HG02973 (cell line): ENCODE data around the gene ZNF488.
"Not testable (repeated sequence)": the region's sequence is repeated elsewhere in the genome, so short reads cannot be mapped to it uniquely, and the experiment has no call there.

Source experiments
- ATAC-seq: cut with Tn5 transposase; IDR thresholded peaks from one replicate; pipeline ENCODE4 v1.9.1; 2021; ENCODE audit warnings: moderate library complexity; ENCODE audit not compliant: unreplicated experiment

The ZNF488 gene, protein sequence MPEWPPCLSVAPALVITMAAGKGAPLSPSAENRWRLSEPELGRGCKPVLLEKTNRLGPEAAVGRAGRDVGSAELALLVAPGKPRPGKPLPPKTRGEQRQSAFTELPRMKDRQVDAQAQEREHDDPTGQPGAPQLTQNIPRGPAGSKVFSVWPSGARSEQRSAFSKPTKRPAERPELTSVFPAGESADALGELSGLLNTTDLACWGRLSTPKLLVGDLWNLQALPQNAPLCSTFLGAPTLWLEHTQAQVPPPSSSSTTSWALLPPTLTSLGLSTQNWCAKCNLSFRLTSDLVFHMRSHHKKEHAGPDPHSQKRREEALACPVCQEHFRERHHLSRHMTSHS

DNA sequence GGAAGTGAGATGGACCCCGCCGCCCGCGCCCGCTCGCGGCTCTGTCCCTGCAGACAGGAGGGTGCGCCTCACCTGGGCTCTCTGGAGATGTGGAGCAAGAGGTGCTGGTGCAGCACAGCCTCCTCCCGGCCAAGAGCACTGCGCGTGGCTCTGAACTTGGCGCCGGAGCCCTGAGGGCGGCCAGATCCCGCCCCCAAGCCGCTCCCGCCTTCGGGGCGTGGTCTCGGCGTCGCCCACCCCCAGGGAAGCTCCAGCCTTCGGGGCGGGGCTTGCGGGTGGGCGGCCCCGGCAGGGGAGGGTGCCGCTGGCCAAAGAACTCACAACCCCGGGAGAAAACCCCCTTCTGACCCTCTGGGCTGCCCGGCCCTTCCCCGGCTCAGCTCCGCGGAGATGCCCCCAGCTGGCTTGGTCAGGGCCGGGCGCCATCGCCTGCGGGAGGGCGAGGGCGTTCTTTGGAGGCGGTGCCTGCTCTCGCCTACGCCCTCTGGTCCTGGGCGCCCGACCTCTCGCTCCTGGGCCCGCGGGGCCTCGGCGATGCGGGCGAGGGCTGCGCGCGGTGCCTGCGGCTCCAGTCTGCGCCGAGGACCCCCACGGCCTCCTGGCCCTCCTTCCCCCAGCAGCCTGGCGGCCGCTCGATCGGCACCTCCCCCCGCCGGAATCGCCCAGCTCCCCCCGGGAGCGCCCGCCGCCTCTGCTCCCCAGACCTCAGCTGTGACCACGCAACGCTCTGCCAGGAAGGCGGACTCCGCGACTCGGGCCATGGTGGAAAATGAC, at the start of gene ZNF488:
Gene ZNF488, minus strand, starts transcription at position 146 of the 774 bp plus-strand sequence. CDS start 15,464 bp downstream, outside the sequence.
- peak; percentile 86 for ATAC-seq

DNA sequence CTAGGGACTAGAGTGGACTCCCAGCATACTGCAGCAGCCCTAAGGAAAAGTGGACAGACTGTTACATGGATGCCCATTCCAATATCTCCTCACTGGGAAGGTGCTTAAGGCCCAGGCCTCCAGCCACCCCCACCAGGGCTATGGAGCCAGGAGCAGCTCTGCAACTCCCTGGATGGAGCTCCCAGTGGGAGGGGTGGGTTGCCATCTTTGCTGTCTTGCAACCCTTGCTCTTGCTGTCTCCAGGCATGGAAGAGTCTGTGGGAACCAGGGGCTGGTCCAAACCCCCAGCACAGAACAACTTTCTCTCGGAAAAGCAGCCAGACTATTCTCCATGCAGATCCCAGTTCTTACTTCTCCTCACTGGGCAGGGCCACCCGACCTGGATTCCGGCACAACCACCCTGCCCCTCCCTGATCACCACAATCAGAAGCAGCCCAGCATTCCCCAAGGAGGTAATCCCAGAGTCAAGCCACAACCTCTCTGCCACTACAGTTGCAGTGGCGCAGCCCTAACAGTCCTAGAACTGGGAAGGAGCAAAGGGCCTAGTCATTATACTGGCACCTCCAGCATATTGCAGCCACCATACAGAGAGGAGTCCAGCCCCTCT, 41.8 kb upstream of the ZNF488 start:
- no peak for ATAC-seq

DNA sequence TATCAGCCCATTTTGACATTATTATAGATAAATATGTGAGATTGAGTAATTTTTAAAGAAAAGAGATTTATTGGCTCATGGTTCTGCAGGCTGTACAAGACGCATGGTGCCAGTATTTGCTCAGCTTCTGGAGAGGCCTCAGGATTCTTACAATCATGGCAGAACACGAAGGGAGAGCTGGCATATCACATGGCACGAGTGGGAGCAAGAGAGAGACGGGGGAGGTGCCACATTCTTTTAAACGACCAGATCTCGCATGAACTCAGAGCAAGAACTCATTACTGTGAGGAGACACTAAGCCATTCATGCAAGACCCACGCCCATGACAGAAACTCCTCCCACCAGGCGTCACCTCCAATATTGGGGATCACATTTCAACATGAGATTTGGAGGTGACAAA, 40.1 kb upstream of the ZNF488 start:
- no peak for ATAC-seq

DNA sequence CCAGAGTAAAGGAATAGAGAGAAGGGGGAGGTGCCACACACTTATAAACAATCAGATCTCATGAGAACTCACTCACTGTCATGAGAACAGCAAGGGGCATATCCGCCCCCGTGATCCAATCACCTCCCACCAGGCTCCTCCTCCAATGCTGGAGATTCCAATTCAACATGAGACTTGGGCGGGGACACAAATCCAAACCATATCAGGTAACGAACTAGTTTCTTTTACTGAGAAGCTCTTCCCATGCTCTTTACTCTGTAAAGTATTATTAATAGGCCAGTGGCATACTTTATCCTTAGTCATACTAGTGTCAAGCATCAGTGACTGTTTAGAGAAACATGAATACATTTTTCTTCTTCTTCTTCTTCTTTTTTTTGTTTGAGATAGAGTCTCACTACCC, 39.4 kb upstream of the ZNF488 start:
- no peak for ATAC-seq

DNA sequence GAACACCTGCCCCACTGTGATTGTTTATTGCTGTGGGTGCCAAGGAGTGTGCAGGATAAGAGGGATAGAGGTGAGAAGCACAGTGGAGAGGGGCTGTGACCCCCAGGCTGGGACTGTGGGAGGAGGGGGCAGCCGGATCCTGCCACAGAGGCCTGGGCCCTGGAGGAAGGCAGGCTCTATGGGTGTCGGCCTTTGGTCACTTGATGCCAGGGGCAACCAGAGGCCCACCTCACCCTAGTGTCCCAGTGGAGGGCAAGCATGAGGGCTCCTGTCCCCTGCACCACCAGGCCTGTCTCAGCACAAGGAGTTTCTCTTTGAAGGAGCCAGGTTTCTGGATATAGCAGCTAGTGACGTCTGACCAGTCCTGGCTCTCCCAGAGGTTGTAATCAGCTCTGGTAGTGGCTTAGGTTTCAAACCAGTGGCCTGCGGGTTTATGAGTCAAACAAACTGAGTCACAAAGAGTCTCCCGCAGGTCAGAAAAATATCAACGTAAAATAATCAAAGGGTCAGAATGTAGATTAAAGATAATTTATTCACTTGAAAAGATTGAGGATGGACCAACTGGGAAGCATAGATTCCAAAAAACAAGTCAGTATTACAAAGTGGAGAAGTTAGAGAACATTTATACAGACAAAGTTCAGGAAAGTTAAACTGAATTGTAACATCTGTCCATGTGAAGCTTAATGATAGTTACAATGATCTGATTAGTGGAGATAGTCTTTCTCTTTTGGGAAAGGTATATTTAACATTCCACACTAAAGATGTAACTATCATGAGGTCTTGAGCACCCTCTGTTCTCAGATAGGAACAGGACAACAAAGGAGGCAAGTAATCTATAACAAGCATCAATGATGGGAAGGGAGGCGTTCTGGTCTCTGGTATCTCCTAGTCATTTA, 37.2 kb upstream of the ZNF488 start:
- no peak for ATAC-seq

DNA sequence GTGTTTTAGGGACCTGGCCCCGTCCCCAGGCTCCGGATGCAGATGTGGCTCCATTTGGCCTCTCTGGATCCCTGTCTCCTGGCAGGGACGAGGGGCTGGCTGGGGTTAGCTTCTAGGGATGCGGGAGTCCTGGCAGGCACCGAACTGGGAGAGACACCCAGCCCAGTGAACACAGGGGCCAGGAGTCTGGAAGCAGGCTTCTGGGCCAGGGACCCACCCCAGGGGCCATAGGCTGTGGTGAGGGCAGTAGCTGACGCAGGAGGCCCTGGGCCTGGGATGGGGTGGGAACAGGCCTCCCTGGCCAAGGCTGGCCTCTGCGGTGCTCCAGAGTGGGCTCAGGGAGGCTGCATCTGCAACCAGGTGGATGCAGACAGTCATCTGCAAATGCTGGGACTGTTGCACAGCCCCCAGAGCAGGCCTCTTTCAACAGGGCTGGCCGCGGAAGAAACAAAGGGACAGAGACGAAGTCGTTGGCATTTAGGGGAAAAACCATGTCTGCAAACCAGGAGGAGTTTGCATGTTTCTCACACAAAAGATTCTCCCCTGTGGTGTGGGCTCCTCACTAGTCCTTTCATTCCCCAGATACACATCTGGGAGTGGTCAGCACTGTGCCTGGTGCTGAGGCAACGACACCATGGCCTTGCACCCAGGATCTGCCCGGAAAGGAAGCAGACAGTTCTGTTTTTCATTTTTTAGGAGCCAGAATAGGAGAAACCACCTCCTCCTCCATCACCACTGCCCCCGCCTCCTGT, 36.4 kb upstream of the ZNF488 start:
- ATAC-seq, result no peak

DNA sequence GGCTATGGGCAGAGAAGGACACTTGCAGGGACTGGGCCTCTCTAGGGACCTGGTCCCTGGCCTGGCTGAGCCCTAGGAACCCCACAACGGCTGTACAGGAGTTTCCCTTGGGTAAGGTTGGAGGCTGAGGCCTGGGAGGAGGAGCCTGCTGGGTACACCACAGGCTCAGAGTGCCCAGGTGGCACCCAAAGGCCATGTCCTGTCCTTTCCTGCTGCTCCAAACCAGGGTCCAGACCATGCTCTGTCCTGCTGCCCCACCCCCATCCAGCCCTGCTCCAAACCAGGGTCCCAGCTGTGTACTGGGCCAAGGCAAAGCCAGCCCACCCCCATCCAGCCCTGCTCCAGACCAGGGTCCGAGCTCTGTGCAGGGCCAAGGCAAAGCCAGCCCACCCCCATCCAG, 35.3 kb upstream of the ZNF488 start:
- no peak for ATAC-seq

DNA sequence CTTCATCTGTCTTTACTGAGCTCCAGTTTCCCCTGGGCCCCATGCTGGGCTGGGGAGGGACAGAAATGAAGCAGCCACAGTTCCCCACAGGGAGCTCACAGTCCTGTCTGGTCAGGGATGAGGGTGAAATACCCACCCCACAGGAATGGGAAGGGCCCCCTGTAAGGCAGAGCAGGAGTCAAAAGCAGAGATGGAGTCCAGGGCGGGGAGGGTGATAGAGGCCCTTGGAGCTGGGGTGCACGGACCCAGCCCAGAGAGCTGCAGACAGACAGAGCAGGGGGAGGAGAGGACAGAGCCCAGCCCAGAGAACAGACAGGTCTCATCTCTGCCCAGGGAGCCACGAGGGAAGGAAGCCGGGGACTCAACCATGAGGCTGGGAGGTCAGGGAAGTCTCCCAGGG, 34.9 kb upstream of the ZNF488 start:
- ATAC-seq, result no peak

DNA sequence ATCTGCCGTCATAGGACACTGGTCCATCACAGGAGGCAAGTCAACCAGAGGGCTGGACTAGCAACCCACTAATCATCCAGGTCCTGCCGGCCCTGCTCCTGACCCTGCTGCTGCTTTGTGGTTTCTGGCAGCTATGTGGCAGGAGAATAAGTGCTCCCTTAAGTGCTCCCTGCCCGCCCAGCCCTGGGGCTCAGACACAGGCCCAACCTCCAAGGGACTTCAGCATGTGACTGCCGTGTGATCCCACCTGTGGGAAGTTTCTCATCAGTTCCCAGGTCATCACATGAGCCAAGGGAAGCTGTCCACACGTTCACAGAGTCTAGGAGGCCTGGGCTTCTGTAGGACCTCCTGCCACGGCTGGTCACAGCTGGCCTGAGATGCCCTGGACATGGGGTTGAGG, 34.2 kb upstream of the ZNF488 start:
- no peak for ATAC-seq

DNA sequence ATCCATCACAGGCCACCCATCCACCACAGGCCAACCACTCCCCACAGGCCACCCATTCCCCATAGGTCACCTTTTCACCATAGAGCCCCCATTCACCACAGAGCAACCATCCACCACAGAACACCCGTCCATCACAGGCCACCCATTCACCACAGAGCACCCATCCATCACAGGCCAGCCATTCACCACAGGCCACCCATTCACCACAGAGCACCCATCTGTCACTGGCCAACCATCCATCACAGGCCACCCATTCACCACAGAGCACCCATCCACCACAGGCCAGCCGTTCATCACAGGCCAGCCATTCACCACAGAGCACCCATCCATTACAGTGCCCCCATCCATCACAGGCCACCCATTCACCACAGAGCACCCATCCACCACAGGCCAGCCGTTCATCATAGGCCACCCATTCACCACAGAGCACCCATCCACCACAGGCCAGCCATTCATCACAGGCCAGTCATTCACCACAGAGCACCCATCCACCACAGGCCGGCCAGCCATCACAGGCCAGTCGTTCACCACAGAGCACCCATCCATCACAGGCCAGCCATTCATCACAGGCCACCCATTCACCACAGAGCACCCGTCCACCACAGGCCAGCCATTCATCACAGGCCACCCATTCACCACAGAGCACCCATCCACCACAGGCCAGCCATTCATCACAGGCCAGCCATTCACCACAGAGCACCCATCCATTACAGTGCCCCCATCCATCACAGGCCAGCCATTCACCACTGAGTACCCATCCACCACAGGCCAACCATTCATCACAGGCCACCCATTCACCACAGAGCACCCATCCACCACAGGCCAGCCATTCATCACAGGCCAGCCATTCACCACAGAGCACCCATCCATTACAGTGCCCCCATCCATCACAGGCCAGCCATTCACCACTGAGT, 32.5 kb upstream of the ZNF488 start:
- ATAC-seq, result not testable (repeated sequence)

DNA sequence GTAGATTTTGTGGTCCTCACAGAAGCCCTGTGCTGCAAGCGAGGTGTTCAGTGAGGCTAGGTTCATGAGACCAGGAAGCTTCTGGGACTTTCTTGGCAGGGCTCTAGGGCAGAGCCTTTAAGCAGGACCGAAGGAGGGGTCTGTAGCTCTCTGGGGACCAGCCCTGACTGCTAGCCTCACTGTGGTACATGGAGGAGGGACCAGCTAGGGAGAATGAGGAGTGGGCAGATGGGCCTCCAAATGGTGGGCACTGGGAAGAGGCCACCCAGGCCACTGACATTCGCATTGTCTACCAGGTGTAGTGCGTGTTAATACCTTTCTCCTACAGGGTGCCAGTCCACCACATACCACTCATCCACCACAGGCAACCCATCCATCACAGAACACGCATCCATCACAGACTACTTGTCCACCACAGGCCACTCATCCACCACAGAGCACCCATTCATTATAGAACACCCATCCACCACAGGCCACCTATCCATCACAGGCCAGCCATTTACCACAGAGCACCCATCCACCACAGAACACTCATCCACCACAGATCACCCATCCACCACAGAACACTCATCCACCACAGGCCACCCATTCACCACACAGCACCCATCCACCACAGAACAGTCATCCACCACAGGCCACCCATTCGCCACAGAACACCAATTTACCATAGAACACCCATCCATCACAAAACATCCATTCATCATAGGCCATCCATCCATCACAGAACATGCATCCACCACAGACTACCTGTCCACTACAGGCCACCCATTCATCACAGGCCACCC, 31.6 kb upstream of the ZNF488 start:
- ATAC-seq, result no peak

DNA sequence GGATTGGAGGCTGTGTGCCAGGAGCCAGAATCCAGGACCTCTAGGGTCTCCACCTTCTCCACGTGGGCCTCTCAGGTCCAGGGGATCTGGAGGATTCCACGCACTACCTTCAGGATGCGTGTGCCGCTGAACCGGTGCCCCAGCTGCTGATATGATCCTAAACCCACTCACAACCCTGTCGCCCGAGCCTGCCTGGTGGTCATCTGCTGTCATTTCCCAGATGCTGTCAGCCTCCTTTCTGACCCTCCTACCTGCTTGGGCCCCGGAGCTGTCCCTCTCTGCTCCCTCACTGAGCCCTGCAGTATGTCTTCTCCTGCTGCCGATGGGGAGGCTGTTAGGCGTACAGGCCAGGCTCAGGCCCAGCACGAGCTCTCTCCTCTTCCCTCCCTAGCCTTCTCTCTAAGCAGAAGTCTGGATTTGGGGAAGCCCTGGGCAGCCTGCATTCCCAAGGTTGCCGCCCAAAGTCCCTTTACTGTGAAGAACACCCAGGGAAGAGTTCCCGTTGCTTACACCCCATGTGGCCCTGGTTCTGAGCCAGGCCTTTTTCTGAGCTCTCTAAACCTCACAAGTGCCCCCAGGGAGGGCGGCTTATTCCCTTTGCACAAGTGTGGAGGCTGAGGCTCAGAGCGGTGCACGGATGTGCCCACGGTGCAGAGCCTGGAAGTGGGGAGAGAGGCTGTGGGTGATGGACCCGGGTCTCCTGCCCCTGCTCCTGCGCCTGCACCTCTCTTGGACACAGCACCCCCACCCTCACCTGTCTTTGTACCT, 30.8 kb upstream of the ZNF488 start:
- no peak for ATAC-seq

DNA sequence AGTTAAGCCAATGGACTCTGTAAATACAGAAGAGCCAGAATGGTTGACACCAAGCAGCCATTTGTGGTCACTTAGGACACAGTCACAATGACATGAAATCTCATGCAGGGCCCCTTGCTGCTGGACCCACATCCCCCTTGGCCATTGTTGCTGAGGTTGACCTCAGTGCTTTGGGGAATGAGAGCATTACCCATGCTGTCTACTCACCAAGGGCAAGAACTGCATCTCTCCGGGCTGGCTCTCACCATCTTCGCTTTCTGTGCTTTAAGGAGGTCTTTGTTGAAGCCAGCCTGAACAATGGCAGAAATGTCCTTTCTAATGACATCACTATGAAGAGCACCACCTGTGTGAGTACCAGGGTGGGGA, 30.1 kb upstream of the ZNF488 start:
- ATAC-seq, result no peak

DNA sequence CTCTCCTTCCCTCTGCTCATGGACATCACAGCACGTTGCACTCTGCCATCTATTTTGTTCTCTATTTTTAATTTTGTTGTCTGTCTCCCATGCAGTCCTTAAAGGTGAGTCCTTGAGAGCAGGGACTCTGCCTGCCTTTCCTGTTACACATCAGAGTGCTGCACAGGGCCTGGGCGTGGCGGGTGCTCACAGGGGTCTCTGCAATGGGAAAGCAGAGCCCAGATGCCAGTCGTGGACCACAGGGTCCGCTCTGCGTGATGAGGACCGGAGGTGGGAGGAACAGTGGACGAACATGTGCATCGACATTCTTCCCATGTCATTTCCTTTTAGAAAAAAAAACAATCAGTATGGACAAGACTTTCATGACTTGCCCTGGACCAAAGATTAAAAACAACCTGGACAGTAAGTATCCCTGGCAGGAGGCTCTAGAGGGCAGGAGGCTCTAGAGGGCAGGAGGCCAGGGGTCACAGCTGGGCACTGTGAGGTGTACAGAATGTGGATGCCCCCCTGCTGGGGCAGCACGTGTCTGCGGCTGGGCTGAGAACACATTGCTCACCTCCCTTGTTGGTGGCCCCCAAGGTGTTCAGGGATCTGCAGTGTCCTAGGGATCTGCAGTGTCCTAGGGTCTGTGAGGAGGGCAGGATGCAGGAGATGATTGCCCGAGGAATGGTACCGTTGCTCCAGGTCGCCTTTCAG, 29.6 kb upstream of the ZNF488 start:
- no peak for ATAC-seq

DNA sequence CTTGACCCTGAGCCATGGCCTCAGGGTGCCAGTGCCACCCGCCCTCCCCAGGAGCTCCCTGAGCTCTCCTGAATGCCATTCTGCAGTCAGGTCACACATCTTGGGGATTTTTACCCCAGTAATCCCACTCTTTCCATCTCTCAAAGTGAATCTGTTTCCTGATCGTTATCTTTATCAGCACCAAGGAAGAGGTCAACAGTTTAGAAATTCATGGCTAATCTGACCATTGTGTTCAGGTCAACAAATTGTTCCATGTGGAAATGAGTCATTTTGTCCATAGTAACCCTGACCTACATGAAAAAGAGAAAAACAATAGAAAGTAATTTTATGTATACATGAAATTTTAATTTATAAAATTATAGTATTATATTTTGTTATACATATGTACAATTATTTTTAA, 28.8 kb upstream of the ZNF488 start:
- no peak for ATAC-seq

DNA sequence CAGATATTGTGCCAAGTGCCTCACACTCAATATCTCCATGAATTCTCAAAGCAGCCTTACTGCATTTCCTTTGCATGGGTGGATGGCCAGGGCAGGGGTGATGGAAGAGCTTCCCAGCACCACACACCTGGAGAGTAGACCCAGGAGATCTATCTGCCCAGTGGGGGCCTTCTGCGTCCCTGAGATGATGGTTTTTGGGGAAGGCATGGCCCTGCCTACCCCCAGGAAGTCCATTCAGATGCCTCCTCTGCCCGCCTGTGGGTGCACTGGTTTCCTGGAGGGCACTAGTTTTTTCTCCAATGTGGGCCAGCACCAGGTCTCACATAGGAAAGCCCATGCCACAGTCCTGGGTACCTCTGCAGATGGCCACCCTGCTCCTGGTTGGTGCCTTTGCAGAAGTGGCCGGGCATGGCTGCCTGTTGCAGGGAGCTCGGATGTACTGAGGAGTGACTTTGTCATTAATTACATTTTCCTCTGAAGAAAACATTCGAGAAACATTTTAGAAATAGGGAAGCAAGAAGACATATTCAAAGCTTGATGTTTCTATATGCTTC, 28.2 kb upstream of the ZNF488 start:
- no peak for ATAC-seq

DNA sequence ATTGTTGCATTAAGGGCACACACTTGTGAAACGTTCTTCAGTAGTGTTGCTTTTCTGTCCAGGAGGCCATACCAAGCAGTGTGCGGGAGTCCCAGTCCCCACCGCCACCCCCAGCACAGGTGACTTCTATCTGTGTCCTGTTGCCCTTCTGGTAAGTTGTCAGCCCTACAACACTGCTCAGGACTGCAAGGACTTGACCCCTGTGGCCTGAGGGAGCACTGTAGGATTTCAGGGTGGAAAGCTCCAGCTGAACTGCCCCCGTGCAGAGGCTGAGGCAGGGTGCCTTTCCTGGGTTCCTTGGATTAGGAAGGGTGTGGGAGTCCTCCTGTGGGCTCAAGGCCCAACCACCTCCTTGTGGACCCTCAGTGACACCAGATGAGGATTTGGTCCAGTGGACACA, 26.8 kb upstream of the ZNF488 start:
- no peak for ATAC-seq
